ENCODE data around the gene GRHPR. TPM values are rescaled to one million over a fixed set of nuclear protein-coding genes. Genes with fewer than 3 reads are reported as not detected.
A peak's percentile ranks its signal among the peaks of the same experiment; 100 is the strongest.

GRHPR gene
- total and polyA plus RNA-seq, 2 of the 8 experiments (the other 6 are each of a cell fraction or from before 2014, with no cell fraction given) = 97.0 to 201 TPM

DNA sequence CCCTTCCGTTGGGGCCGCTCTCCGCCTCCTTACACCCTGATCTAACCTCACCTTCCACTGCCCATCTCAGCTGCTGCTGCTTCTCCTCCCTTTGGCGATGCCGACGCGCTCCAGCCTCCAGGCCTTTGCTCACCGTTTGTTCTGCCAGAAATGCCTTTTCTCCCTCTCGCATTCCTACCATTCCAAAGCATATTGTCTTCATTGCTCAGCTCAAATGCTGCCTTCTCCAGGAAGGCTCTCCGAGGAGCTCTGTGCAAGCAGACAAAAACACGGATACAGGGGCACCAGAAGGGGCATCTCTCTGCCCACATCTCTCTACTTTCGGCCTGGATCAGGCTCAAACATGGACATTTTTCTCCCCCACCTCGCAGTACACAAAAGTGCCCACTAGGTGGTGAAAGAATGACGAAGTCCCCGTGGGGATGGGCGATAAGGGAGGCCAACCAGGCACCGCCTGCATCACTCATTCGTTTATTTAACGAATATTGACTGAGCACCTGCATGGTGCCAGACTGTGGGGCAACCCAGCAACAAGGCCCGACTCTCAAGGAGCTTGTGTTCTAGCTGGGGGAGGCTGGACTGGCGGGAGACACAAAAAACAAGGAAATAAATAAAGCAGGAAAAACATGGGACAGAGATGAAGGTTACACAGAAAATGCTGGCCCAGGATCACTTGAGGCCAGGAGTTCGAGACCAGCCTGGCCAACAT, 7.3 kb upstream of the GRHPR start (continued):
- TF ChIP-seq EZH2 (IDR thresholded peaks at IDR 0.05; ENCODE audit: low read depth, low read length, severe bottlenecking) (no peak), CBX5 (IDR thresholded peaks at IDR 0.05; ENCODE audit: low read depth, low read length) (no peak), CBX8 (IDR thresholded peaks at IDR 0.05; ENCODE audit: borderline replicate concordance, low read depth, low read length) (no peak), KDM1A (IDR thresholded peaks at IDR 0.05; ENCODE audit: borderline replicate concordance, low read length) (no peak), ASH2L (IDR thresholded peaks at IDR 0.05; ENCODE audit: low read length) (peak; percentile 86), MAFK (IDR thresholded peaks at IDR 0.05; ENCODE audit: low read depth, low read length) (no peak), POLR2AphosphoS5 (IDR thresholded peaks at IDR 0.05; ENCODE audit: low read depth, low read length) (no peak; the same call in 1 of the 2 replicates), BRCA1 (IDR thresholded peaks at IDR 0.05; ENCODE audit: low read depth, low read length) (no peak), CTCF (IDR thresholded peaks at IDR 0.05; ENCODE audit: control extremely low read depth in 1 of 3, insufficient read depth in 1 of 3, low read depth in 1 of 3, low read length in 3 of 3) (peak; percentile 61 to 78 (median 73)), ZNF274 (IDR thresholded peaks at IDR 0.05; ENCODE audit: borderline replicate concordance, extremely low read depth, low read length) (no peak), SAP30 (IDR thresholded peaks at IDR 0.05; ENCODE audit: insufficient read depth, insufficient replicate concordance, low read length) (no peak), SIX5 (IDR thresholded peaks at IDR 0.05; ENCODE audit: low read depth, low read length) (no peak), FOSL1 (IDR thresholded peaks at IDR 0.05; ENCODE audit: insufficient read depth, low read depth, low read length) (no peak), CEBPB (IDR thresholded peaks at IDR 0.05; ENCODE audit: low read depth, low read length) (no peak), SIN3A (conservative IDR thresholded peaks at IDR 0.05 in 1 of 2, IDR thresholded peaks at IDR 0.05 in 1 of 2; ENCODE audit: low read depth in 1 of 2, low read length in 2 of 2) (0 out of 4 replicates have a peak, but pooled peaks of 1 of the 2 experiments have one; percentile 44), SIRT6 (IDR thresholded peaks at IDR 0.05; ENCODE audit: low read length) (no peak), RFX5 (IDR thresholded peaks at IDR 0.05; ENCODE audit: borderline replicate concordance, low read depth, low read length) (no peak), TBP (IDR thresholded peaks at IDR 0.05; ENCODE audit: low read depth, low read length) (peak; percentile 61), HDAC6 (IDR thresholded peaks at IDR 0.05; ENCODE audit: low read depth, low read length) (no peak), RAD21 (IDR thresholded peaks at IDR 0.05 in 1 of 2, conservative IDR thresholded peaks at IDR 0.05 in 1 of 2; ENCODE audit: low read depth in 2 of 2, low read length in 2 of 2) (peak; percentile 46 to 58), SP1 (IDR thresholded peaks at IDR 0.05; ENCODE audit: low read depth, low read length) (0 out of 2 replicates have a peak, but pooled peaks have one; percentile 33), POU5F1 (IDR thresholded peaks at IDR 0.05; ENCODE audit: low read depth, low read length) (no peak)

Data from H1 (cell line).